GM12878 (cell line): ENCODE results near the gene KIAA1671. TPM values are rescaled to one million over a fixed set of nuclear protein-coding genes. Genes with fewer than 3 reads are reported as not detected.

Experiments used
- ATAC-seq: fragments of 200-7000 bp; cut with Tn5 transposase; 3 replicates; pipeline ENCODE4 v1.9.1; 2020; ENCODE audit warnings: mild to moderate bottlenecking, moderate library complexity
- BruUV-seq: library from RNA; stranded (reverse); fragments of 400-500 nt; replicated peaks from 2 replicates; lab custom pipeline; 2021; lab: Mats Ljungman, UMichigan
- CTCF ChIA-PET: fragments of 300-600 bp; sonication (Branson Sonifier 250); formaldehyde crosslinking; extraction: SDS; loops from one replicate; lab custom pipeline; 2021; ENCODE audit warnings: inconsistent platforms; lab: Yijun Ruan, JAX
- POLR2A ChIA-PET: fragments of 350-600 bp; formaldehyde crosslinking; extraction: SDS; loops from one replicate; lab custom pipeline; 2021; ENCODE audit warnings: inconsistent platforms; lab: Charles Lee
- RAD21 ChIA-PET: fragments of 300-600 bp; sonication (Branson Sonifier 250); formaldehyde crosslinking; loops from one replicate; lab custom pipeline; 2023; ENCODE audit warnings: antibody characterized with exemption; ENCODE audit not compliant: unreplicated experiment; lab: Charles Lee
- SMC1A ChIA-PET: fragments of 300-600 bp; sonication (Branson Sonifier 250); formaldehyde crosslinking; loops from one replicate; lab custom pipeline; 2023; ENCODE audit not compliant: unreplicated experiment, uncharacterized antibody; lab: Charles Lee
- DNase-seq: peaks from one replicate; pipeline ENCODE4 v3.0.0-alpha.2; 2011; ENCODE audit warnings: low read depth, low spot score
- FAIRE-seq: peaks from 3 replicates; lab custom pipeline; 2011; peaks lifted over from hg19 to GRCh38; lab: Jason Lieb, UNC
- H2AFZ ChIP-seq: 2 replicates; pipeline ENCODE4 v1.6.0; 2011; ENCODE audit warnings: low read depth, low read length, control low read depth; ENCODE audit not compliant: control insufficient read depth
- H3K27ac ChIP-seq: 2 replicates; pipeline ENCODE4 v1.5.1; 2011; ENCODE audit warnings: control low read depth; ENCODE audit not compliant: control insufficient read depth, insufficient read depth
- H3K27me3 ChIP-seq, 2 experiments: replicated peaks in 1 of 2; 2 replicates each; pipeline versions ENCODE4 v1.6.0 to v1.6.1; 2011; ENCODE audit warnings: low read length in 1 of 2; ENCODE audit not compliant: control insufficient read depth in 2 of 2, insufficient read depth in 2 of 2
- H3K36me3 ChIP-seq, 2 experiments: 2 replicates each; pipeline ENCODE4 v1.5.1; 2011; ENCODE audit warnings: low read length in 1 of 2; ENCODE audit not compliant: control insufficient read depth in 2 of 2, insufficient read depth in 2 of 2
- H3K4me1 ChIP-seq: 2 replicates; pipeline ENCODE4 v1.6.1; 2011; ENCODE audit warnings: mild to moderate bottlenecking, low read length, moderate library complexity, mixed read lengths; ENCODE audit not compliant: control insufficient read depth, insufficient read depth
- H3K4me2 ChIP-seq: 2 replicates; pipeline ENCODE4 v1.6.0; 2011; ENCODE audit warnings: control low read depth; ENCODE audit not compliant: control insufficient read depth, insufficient read depth
- H3K4me3 ChIP-seq: fragments of 200-600 bp; sonication (generic); 2 replicates; pipeline ENCODE4 v1.5.1; 2016
- H3K79me2 ChIP-seq: 2 replicates; pipeline ENCODE4 v1.6.0; 2011; ENCODE audit warnings: low read length; ENCODE audit not compliant: control insufficient read depth, insufficient read depth
- H3K9ac ChIP-seq: 2 replicates; pipeline ENCODE4 v1.8.0; 2011; ENCODE audit warnings: low read length, control low read depth, mixed read lengths; ENCODE audit not compliant: control insufficient read depth, insufficient read depth
- H3K9me3 ChIP-seq: replicated peaks from 3 replicates; pipeline ENCODE4 v1.5.1; 2011; ENCODE audit warnings: mild to moderate bottlenecking, low read length; ENCODE audit not compliant: control insufficient read depth, insufficient read depth
- H4K20me1 ChIP-seq: 2 replicates; pipeline ENCODE4 v1.6.0; 2011; ENCODE audit not compliant: control insufficient read depth, insufficient read depth
- LARP7 ChIP-seq: fragments of 450-650 bp; IDR thresholded peaks from 2 replicates; pipeline ENCODE4 v1.6.1; 2017; ENCODE audit warnings: mild to moderate bottlenecking
- MEF2B ChIP-seq: fragments of 450-650 bp; IDR thresholded peaks from 2 replicates; pipeline ENCODE4 v1.6.1; 2018; ENCODE audit warnings: mild to moderate bottlenecking, moderate library complexity; ENCODE audit not compliant: partially characterized antibody, poor library complexity, severe bottlenecking
- POLR2AphosphoS2 ChIP-seq: IDR thresholded peaks from 2 replicates; pipeline ENCODE4 v1.6.1; 2011; ENCODE audit warnings: low read depth, mild to moderate bottlenecking, low read length, improper control_type of control experiment, moderate library complexity
- SMAD1 ChIP-seq: fragments of 450-650 bp; IDR thresholded peaks from 2 replicates; pipeline ENCODE4 v1.6.1; 2018; ENCODE audit warnings: mild to moderate bottlenecking, low read depth; ENCODE audit not compliant: partially characterized antibody
- SP1 ChIP-seq: IDR thresholded peaks from one replicate; pipeline ENCODE4 v1.6.1; 2011; ENCODE audit warnings: low read depth, low read length
- SUZ12 ChIP-seq: fragments of 200-600 bp; sonication (generic); IDR thresholded peaks from one replicate; pipeline ENCODE4 v1.6.1; 2018; ENCODE audit warnings: antibody characterized with exemption, mild to moderate bottlenecking; ENCODE audit not compliant: unreplicated experiment
- WGBS: methylation state at CpG from one replicate; pipeline ENCODE4 v1.1.6; 2016; ENCODE audit warnings: low lambda C conversion rate; ENCODE audit not compliant: insufficient replicate concordance, insufficient coverage; ENCODE audit errors: missing lambda C conversion rate; 5-methylcytosine and 5-hydroxymethylcytosine counted together
- in situ Hi-C: fragments of 300-500 bp; cut with MboI; formaldehyde crosslinking; loops from 9 replicates; pipeline ENCODE4 v1.14.3; 2018; ENCODE audit warnings: mixed read lengths
- intact Hi-C: fragments of 100-400 bp; cut with micrococcal nuclease; formaldehyde crosslinking; loops from one replicate; pipeline ENCODE4 v1.14.2; 2022; ENCODE audit not compliant: unreplicated experiment
- polyA plus RNA-seq, 11 experiments: library from polyadenylated mRNA; depleted of rRNA in 4 of 11; unstranded in 6 of 11; stranded (reverse) in 5 of 11; fragments of >200 nt; fragmentation: Nextera tagmentation in 4 of 11; fragmentation: Illumina TruSeq in 1 of 11; extraction: Ambion mirVana in 4 of 11; extraction: Trizol in 1 of 11; gene quantifications; 1 replicate in 1 of 11; 2 replicates in 10 of 11; pipeline versions ENCODE4 v1.2.1 to v1.2.3, GENCODE V29; 2011 to 2016; ENCODE audit warnings: inconsistent platforms in 2 of 11, missing spikeins in 2 of 11, low read depth in 1 of 11
- total RNA-seq, 4 experiments: library from RNA; depleted of rRNA in 3 of 4; stranded (reverse); fragments of >200 nt in 3 of 4; fragmentation: Illumina TruSeq in 1 of 4; extraction: Trizol in 1 of 4; gene quantifications; 2 replicates each; pipeline versions ENCODE4 v1.2.1 to v1.2.3, GENCODE V29; 2013 to 2021
- TF ChIP-seq, protein P1 (sequence below): IDR thresholded peaks from 2 replicates; pipeline ENCODE4 v1.6.1; 2012; ENCODE audit warnings: low read depth, low read length, improper control_type of control experiment

KIAA1671 gene
- total and polyA plus RNA-seq, 10 of the 15 experiments (the other 5 are each of a cell fraction or from before 2014, with no cell fraction given) = 0.05 to 2.7 (median 0.33) TPM

DNA sequence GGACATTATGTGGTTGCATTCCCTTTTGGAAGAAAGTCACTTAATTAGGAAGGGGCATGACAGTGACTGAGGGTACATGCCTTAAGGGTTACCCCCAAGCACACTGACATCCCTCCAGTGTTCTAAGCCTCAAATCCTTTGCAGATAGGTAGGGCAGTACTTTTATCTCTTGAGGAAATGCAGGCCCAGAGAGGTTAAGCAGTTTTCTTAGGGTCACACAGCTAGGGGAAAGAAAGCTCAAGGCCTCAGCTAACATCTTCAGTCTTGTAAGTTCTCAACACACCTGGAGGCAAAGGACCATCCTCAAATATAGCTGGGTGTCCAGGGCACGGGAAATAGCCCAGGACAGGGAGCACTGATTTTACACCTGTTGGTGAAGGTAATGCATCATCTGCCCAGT is 31.6 kb downstream of the KIAA1671 start:
- 0% methylated on average over 1 of the region's 1 CpG for WGBS
- POLR2A ChIA-PET = no interaction called here
- Histone ChIP-seq H4K20me1 (no peaks in the 10 kb centered on the region), H3K4me3 (no peak overlapping the region), H3K36me3 (no peaks in the 10 kb centered on the region), H3K79me2 (no peaks in the 10 kb centered on the region), H3K4me1 (no peaks in the 10 kb centered on the region), H3K9me3 (no peaks in the 10 kb centered on the region), H3K9ac (no peak overlapping the region), H3K27me3 (no peaks in the 10 kb centered on the region; a peak in 1 of 4 replicates), H3K27ac (no peak overlapping the region), H2AFZ (no peak overlapping the region), H3K4me2 (no peak overlapping the region)
- no peak for DNase-seq
- SMC1A ChIA-PET = no interaction called here
- CTCF ChIA-PET = interaction anchor here (0.6 kb wide), 1 partner anchor 181 kb away, joined by 3 read pairs; no protein-coding TSS in a partner anchor
- in situ Hi-C loops (no loop called here), intact Hi-C loops (no loop called here)
- FAIRE-seq = no peak
- RAD21 ChIA-PET = no interaction called here
- BruUV-seq = no TSS peak
- TF ChIP-seq MEF2B = no peak
- TF ChIP-seq SUZ12 = no peak
- TF ChIP-seq LARP7 = no peak
- no peak for ATAC-seq

GRCh38 chr22:24985826-24986214 is 33.3 kb downstream of the KIAA1671 start:
- ChIA-PET RAD21 (no interaction called here), SMC1A (no interaction called here), POLR2A (no interaction called here), CTCF (interaction anchor here (0.9 kb wide), 1 partner anchor 15 kb away, joined by 3 read pairs; no protein-coding TSS in a partner anchor)
- FAIRE-seq = no peak
- TF ChIP-seq POLR2AphosphoS2 (no peak), SMAD1 (no peak), SP1 (no peak)
- TF ChIP-seq, protein P1, sequence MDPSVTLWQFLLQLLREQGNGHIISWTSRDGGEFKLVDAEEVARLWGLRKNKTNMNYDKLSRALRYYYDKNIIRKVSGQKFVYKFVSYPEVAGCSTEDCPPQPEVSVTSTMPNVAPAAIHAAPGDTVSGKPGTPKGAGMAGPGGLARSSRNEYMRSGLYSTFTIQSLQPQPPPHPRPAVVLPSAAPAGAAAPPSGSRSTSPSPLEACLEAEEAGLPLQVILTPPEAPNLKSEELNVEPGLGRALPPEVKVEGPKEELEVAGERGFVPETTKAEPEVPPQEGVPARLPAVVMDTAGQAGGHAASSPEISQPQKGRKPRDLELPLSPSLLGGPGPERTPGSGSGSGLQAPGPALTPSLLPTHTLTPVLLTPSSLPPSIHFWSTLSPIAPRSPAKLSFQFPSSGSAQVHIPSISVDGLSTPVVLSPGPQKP = no peak
- no peaks in the 10 kb centered on the region; a peak in 1 of 4 replicates for H3K27me3 ChIP-seq
- no TSS peak for BruUV-seq
- H2AFZ ChIP-seq = no peak overlapping the region
- in situ Hi-C loops = no loop called here
- H3K4me3 ChIP-seq = no peak overlapping the region
- no peak overlapping the region for H3K4me2 ChIP-seq
- DNase-seq = no peak
- no peak for ATAC-seq
- H3K4me1 ChIP-seq = no peaks in the 10 kb centered on the region
- H3K9me3 ChIP-seq = no peaks in the 10 kb centered on the region
- H4K20me1 ChIP-seq = no peaks in the 10 kb centered on the region
- H3K27ac ChIP-seq = no peak overlapping the region
- H3K36me3 ChIP-seq = no peaks in the 10 kb centered on the region
- H3K79me2 ChIP-seq = no peaks in the 10 kb centered on the region
- intact Hi-C loops = no loop called here
- 3% methylated on average over 9 of the region's 9 CpGs for WGBS
- H3K9ac ChIP-seq = no peak overlapping the region
